DOHH2 (cell line): ENCODE data around the gene CCDC30.

Source experiments
- EZH2phosphoT487 ChIP-seq: fragments of 200-600 bp; sonication (generic); IDR thresholded peaks from 2 replicates; pipeline ENCODE4 v1.6.1; 2017; ENCODE audit warnings: borderline replicate concordance, mild to moderate bottlenecking, antibody characterized with exemption, low read length, moderate library complexity, mixed read lengths
- TF ChIP-seq, protein P1 (sequence below): fragments of 200-600 bp; sonication (generic); IDR thresholded peaks from one replicate; pipeline ENCODE4 v1.5.1; 2014; ENCODE audit warnings: antibody characterized with exemption, mild to moderate bottlenecking, low read depth, low read length; ENCODE audit not compliant: poor library complexity, severe bottlenecking

GRCh38 chr1:42429603-42430002, 33.5 kb upstream of the CCDC30 start:
- TF ChIP-seq, protein P1, sequence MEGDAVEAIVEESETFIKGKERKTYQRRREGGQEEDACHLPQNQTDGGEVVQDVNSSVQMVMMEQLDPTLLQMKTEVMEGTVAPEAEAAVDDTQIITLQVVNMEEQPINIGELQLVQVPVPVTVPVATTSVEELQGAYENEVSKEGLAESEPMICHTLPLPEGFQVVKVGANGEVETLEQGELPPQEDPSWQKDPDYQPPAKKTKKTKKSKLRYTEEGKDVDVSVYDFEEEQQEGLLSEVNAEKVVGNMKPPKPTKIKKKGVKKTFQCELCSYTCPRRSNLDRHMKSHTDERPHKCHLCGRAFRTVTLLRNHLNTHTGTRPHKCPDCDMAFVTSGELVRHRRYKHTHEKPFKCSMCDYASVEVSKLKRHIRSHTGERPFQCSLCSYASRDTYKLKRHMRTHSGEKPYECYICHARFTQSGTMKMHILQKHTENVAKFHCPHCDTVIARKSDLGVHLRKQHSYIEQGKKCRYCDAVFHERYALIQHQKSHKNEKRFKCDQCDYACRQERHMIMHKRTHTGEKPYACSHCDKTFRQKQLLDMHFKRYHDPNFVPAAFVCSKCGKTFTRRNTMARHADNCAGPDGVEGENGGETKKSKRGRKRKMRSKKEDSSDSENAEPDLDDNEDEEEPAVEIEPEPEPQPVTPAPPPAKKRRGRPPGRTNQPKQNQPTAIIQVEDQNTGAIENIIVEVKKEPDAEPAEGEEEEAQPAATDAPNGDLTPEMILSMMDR = no peak
- TF ChIP-seq EZH2phosphoT487 = no peak
